Ovary (tissue), 9 donors: Measurements from ENCODE around the gene TRMT10C. TPM values are rescaled to one million over a fixed set of nuclear protein-coding genes. Genes with fewer than 3 reads are reported as not detected.
"Not testable (repeated sequence)": the region's sequence is repeated elsewhere in the genome, so short reads cannot be mapped to it uniquely, and the experiment has no call there.

Experiments used
- DNase-seq, 5 donors: peaks; one replicate each; pipeline ENCODE4 v3.0.0-alpha.2; 2019 to 2020
- H3K27ac ChIP-seq, 2 donors: fragments of 200-600 bp; one replicate each; pipeline versions ENCODE4 v1.5.1 to v1.8.0; 2019 to 2022
- H3K27me3 ChIP-seq: fragments of 200-600 bp; one replicate; pipeline ENCODE4 v1.8.0; 2022
- H3K36me3 ChIP-seq: fragments of 200-600 bp; sonication (generic); one replicate; pipeline ENCODE4 v1.5.1; 2019
- H3K4me1 ChIP-seq: one replicate; pipeline ENCODE4 v1.8.1; 2013; ENCODE audit warnings: mild to moderate bottlenecking, moderate library complexity; ENCODE audit not compliant: insufficient read depth
- H3K4me3 ChIP-seq: fragments of 200-600 bp; sonication (generic); one replicate; pipeline ENCODE4 v1.5.1; 2017
- H3K9me3 ChIP-seq, 2 donors: fragments of 200-600 bp in 1 of 2; sonication (generic) in 1 of 2; one replicate each; pipeline versions ENCODE4 v1.5.1 to v1.8.1; 2013 to 2019; ENCODE audit warnings: mild to moderate bottlenecking in 1 of 2, moderate library complexity in 1 of 2
- CTCF ChIP-seq, 3 donors: fragments of 450-650 bp in 2 of 3; fragments of 200-600 bp in 1 of 3; IDR thresholded peaks; one replicate each; pipeline versions ENCODE4 v1.5.1 to v1.8.0; 2016 to 2022; ENCODE audit warnings: antibody characterized with exemption in 3 of 3, mild to moderate bottlenecking in 1 of 3
- EP300 ChIP-seq: sonication (generic); formaldehyde crosslinking; IDR thresholded peaks from one replicate; pipeline ENCODE4 v1.6.1; 2017; ENCODE audit warnings: antibody characterized with exemption
- POLR2A ChIP-seq: fragments of 450-650 bp; IDR thresholded peaks from one replicate; pipeline ENCODE4 v1.6.1; 2017; ENCODE audit warnings: antibody characterized with exemption, mild to moderate bottlenecking, moderate library complexity
- WGBS, 3 donors: extraction: QIAGEN DNeasy Blood & Tissue Kit in 1 of 3; methylation state at CpG; one replicate each; pipeline versions ENCODE4 v1.1.5 to v1.1.7; 2013 to 2017; 5-methylcytosine and 5-hydroxymethylcytosine counted together
- intact Hi-C, 4 donors: fragments of 100-400 bp; cut with DNase I; formaldehyde crosslinking; loops; one replicate each; pipeline versions ENCODE4 v1.11.0 to v1.15.1; 2022 to 2023
- polyA plus RNA-seq, 2 donors: library from polyadenylated mRNA; stranded (reverse); fragments of 200-250 nt in 1 of 2; fragments of 350-450 nt in 1 of 2; fragmentation: Illumina TruSeq in 1 of 2; extraction: RNeasy Lipid Tissue Mini Kit (QIAGEN cat#74804) in 1 of 2; gene quantifications; one replicate each; pipeline ENCODE4 v1.2.3, GENCODE V29; 2013 to 2014
- total RNA-seq, 7 donors: library from RNA; depleted of rRNA in 2 of 7; stranded (reverse); fragments of >200 nt in 2 of 7; fragmentation: NEBNext Ultra II Directional in 3 of 7; extraction: Animal tissue kit (Norgen Biotek cat#: 25700) in 3 of 7; gene quantifications; one replicate each; pipeline versions ENCODE4 v1.1.0 to v1.2.4, GENCODE V29; 2016 to 2023
- donor health status: DM: no; HTN: no; CAD: no; lungs with moderate emphysema.
- donor health status: DM: no; HTN: no; CAD: no.
- donor health status: Bipolar disorder and iron deficiency.
- donor health status: DM: yes; HTN: yes; CAD: no.
- donor health status: DM: no; HTN: no; CAD: no.
- donor health status: DM: yes; HTN: yes; CAD: no.

Gene TRMT10C
- total and polyA plus RNA-seq, 9 donors = 13.9 to 23.3 (median 18.6) TPM

GRCh38 chr3:101591071-101591470 lies 29.4 kb downstream of the TRMT10C start:
- Histone ChIP-seq H3K4me1 (no peaks in the 10 kb centered on the region), H3K36me3 (no peaks in the 10 kb centered on the region), H3K27me3 (no peaks in the 10 kb centered on the region), H3K4me3 (no peak overlapping the region), H3K9me3 (no peaks in the 10 kb centered on the region), H3K27ac (no peak overlapping the region)
- no peak for TF ChIP-seq CTCF (IDR thresholded peaks at IDR 0.05)
- intact Hi-C loops = no loop called here
- 67 to 74% (median 69%) methylated on average over 3 of the region's 3 CpGs for WGBS, 3 donors
- DNase-seq = no peak

GRCh38 chr3:101602731-101603130 lies 41.1 kb downstream of the TRMT10C start:
- WGBS, 3 donors = 88 to 91% (median 89%) methylated on average over 3 of the region's 3 CpGs
- no peak for TF ChIP-seq POLR2A
- TF ChIP-seq EP300 = no peak
- no peak for TF ChIP-seq CTCF (IDR thresholded peaks at IDR 0.05)
- intact Hi-C loops = no loop called here
- Histone ChIP-seq H3K9me3 (no peaks in the 10 kb centered on the region), H3K4me3 (no peak overlapping the region), H3K4me1 (no peaks in the 10 kb centered on the region), H3K27me3 (no peaks in the 10 kb centered on the region), H3K27ac (no peak overlapping the region), H3K36me3 (no peaks in the 10 kb centered on the region)
- DNase-seq = no peak

- WGBS, 3 donors = 85 to 100% (median 93%) methylated on average over 1 of the region's 1 CpG
- Histone ChIP-seq H3K9me3 (no peaks in the 10 kb centered on the region), H3K27me3 (no peaks in the 10 kb centered on the region), H3K4me3 (no peak overlapping the region), H3K27ac (no peak overlapping the region), H3K36me3 (no peaks in the 10 kb centered on the region), H3K4me1 (no peaks in the 10 kb centered on the region)
- intact Hi-C loops = no loop called here
- TF ChIP-seq CTCF (IDR thresholded peaks at IDR 0.05) (no peak), EP300 (no peak), POLR2A (no peak)
- no peak for DNase-seq
Observed at GRCh38 chr3:101603184-101603583, 41.5 kb downstream of the TRMT10C start.

- H3K27me3 ChIP-seq, intact Hi-C loops, H3K4me3 ChIP-seq, H3K36me3 ChIP-seq, H3K4me1 ChIP-seq, DNase-seq, H3K27ac ChIP-seq, H3K9me3 ChIP-seq: not testable (repeated sequence)
- WGBS, 3 donors = 79 to 83% (median 79%) methylated on average over 10 of the region's 10 CpGs
Observed at GRCh38 chr3:101605398-101605797, 43.7 kb downstream of the TRMT10C start.

GRCh38 chr3:101611023-101611422 lies 49.4 kb downstream of the TRMT10C start:
- Histone ChIP-seq H3K4me1 (no peaks in the 10 kb centered on the region), H3K27ac (no peak overlapping the region), H3K9me3 (no peaks in the 10 kb centered on the region), H3K27me3 (no peaks in the 10 kb centered on the region), H3K36me3 (no peaks in the 10 kb centered on the region), H3K4me3 (no peak overlapping the region)
- intact Hi-C loops = no loop called here
- TF ChIP-seq EP300 = no peak
- no peak for DNase-seq
- 75 to 82% (median 82%) methylated on average over 2 of the region's 2 CpGs for WGBS, 3 donors

- intact Hi-C loops, H3K27me3 ChIP-seq, H3K27ac ChIP-seq, H3K4me3 ChIP-seq, H3K36me3 ChIP-seq, DNase-seq, H3K4me1 ChIP-seq, H3K9me3 ChIP-seq: not testable (repeated sequence)
- 84 to 90% (median 86%) methylated on average over 8 to 9 of the region's 9 CpGs for WGBS, 3 donors
Observed at GRCh38 chr3:101613014-101613413, 51.3 kb downstream of the TRMT10C start.
